Measurements from ENCODE around the gene TOMT. TPM values are rescaled to one million over a fixed set of nuclear protein-coding genes. Genes with fewer than 3 reads are reported as not detected.

Gene TOMT
- not detected for total RNA-seq

- Histone ChIP-seq H3K36me3 (no peaks in the 10 kb centered on the region), H3K27ac (no peak within 1 kb of the TSS), H3K9me3 (no peaks in the 10 kb centered on the region), H3K4me3 (no peak within 1 kb of the TSS), H3K27me3 (replicated peaks; ENCODE audit: insufficient read depth) (no peaks in the 10 kb centered on the region), H3K4me1 (replicated peaks) (peaks cover 10% of the 10 kb centered on the region)
- TF ChIP-seq POLR2A (IDR thresholded peaks at IDR 0.05), result no peak
- no peak for TF ChIP-seq CTCF (IDR thresholded peaks at IDR 0.05)
- TF ChIP-seq POLR2AphosphoS5 (IDR thresholded peaks at IDR 0.05), result no peak
- intact Hi-C loops (cut with DNase I), result no loop called here
- DNase-seq (ENCODE audit: low spot score), result no peak
- 95% methylated on average over 14 of the region's 14 CpGs for WGBS
Measured at GRCh38 chr11:72105888-72106287, at the start of gene TOMT. Gene TOMT (plus strand): TSS chr11:72105924. CDS start chr11:72105952, 28 bp downstream.

GRCh38 chr11:72058416-72059034 is 47.2 kb upstream of the TOMT start:
- Histone ChIP-seq H3K9me3 (no peaks in the 10 kb centered on the region), H3K36me3 (no peaks in the 10 kb centered on the region), H3K4me1 (replicated peaks) (no peaks in the 10 kb centered on the region), H3K4me3 (no peak overlapping the region), H3K27me3 (replicated peaks; ENCODE audit: insufficient read depth) (no peaks in the 10 kb centered on the region), H3K27ac (peak overlapping the region in 1 of 2 donors; percentile 18)
- TF ChIP-seq POLR2A (IDR thresholded peaks at IDR 0.05), result no peak
- TF ChIP-seq CTCF (IDR thresholded peaks at IDR 0.05), result no peak
- no peak for TF ChIP-seq POLR2AphosphoS5 (IDR thresholded peaks at IDR 0.05)
- intact Hi-C loops (cut with DNase I), result no loop called here
- no peak for DNase-seq (ENCODE audit: low spot score)
- WGBS, result 38% methylated on average over 3 of the region's 3 CpGs

- TF ChIP-seq POLR2A (IDR thresholded peaks at IDR 0.05) (no peak), CTCF (IDR thresholded peaks at IDR 0.05) (no peak), POLR2AphosphoS5 (IDR thresholded peaks at IDR 0.05) (no peak)
- no peak for DNase-seq (ENCODE audit: low spot score)
- Histone ChIP-seq H3K27ac (no peak overlapping the region), H3K27me3 (replicated peaks; ENCODE audit: insufficient read depth) (no peaks in the 10 kb centered on the region), H3K4me1 (replicated peaks) (peaks cover 6% of the 10 kb centered on the region), H3K36me3 (no peaks in the 10 kb centered on the region), H3K9me3 (no peaks in the 10 kb centered on the region), H3K4me3 (no peak overlapping the region)
- intact Hi-C loops (cut with DNase I), result no loop called here
- 89% methylated on average over 5 of the region's 5 CpGs for WGBS
Measured at GRCh38 chr11:72061739-72062396, 43.9 kb upstream of the TOMT start.

- H3K4me1 ChIP-seq (replicated peaks), result peaks cover 30% of the 10 kb centered on the region
- no peak overlapping the region for H3K4me3 ChIP-seq
- H3K27me3 ChIP-seq (replicated peaks; ENCODE audit: insufficient read depth), result no peaks in the 10 kb centered on the region
- DNase-seq (ENCODE audit: low spot score), result no peak
- peak overlapping the region; percentile 69 to 70 for H3K27ac ChIP-seq
- H3K36me3 ChIP-seq, result no peaks in the 10 kb centered on the region
- TF ChIP-seq POLR2A (IDR thresholded peaks at IDR 0.05) (no peak), POLR2AphosphoS5 (IDR thresholded peaks at IDR 0.05) (no peak)
- no peaks in the 10 kb centered on the region for H3K9me3 ChIP-seq
- intact Hi-C loops (cut with DNase I), result no loop called here
Measured at GRCh38 chr11:72066855-72067254, 38.9 kb upstream of the TOMT start.

GRCh38 chr11:72067266-72067665 is 38.5 kb upstream of the TOMT start:
- no peak overlapping the region for H3K4me3 ChIP-seq
- peaks cover 32% of the 10 kb centered on the region for H3K4me1 ChIP-seq (replicated peaks)
- H3K27ac ChIP-seq, result peak overlapping the region; percentile 69 to 70
- TF ChIP-seq POLR2AphosphoS5 (IDR thresholded peaks at IDR 0.05) (no peak), POLR2A (IDR thresholded peaks at IDR 0.05) (no peak), CTCF (IDR thresholded peaks at IDR 0.05) (no peak)
- no peaks in the 10 kb centered on the region for H3K9me3 ChIP-seq
- no peaks in the 10 kb centered on the region for H3K36me3 ChIP-seq
- intact Hi-C loops (cut with DNase I), result no loop called here
- no peak for DNase-seq (ENCODE audit: low spot score)
- no peaks in the 10 kb centered on the region for H3K27me3 ChIP-seq (replicated peaks; ENCODE audit: insufficient read depth)
